ENCODE measurements around the gene RNF169.

The RNF169 gene

DNA sequence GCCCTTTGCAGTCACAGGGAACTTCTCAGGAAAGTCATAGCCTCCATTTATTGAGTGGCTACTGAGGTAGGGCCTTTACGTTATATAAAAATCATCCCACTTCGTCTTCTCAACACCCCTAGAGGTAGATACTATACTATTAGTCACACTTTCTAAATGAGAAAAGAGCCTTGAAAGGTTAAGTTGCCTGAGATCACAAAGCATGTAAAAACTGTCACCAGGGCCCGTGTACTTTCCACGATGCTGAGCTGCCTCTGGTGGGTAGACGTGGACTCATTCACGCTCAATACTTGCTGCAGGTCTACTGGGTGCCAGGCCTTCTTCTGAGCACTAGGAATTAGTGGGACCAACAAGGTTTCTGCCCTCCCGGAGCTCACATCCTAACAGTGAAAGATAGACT, 33.7 kb upstream of the RNF169 start:
- peaks cover 11% of the 10 kb centered on the region for H3K4me1 ChIP-seq (ENCODE audit: control insufficient read depth, insufficient read depth, low read length)
- H3K9ac ChIP-seq (ENCODE audit: low read length), result no peak overlapping the region
- H3K36me3 ChIP-seq (ENCODE audit: control insufficient read depth, insufficient read depth, low read length), result no peaks in the 10 kb centered on the region
- no peak overlapping the region for H3K27ac ChIP-seq (ENCODE audit: low read depth, low read length)
- no peaks in the 10 kb centered on the region for H3K9me3 ChIP-seq (ENCODE audit: control insufficient read depth, insufficient read depth, low read depth, low read length)
- no peak overlapping the region for H3K4me3 ChIP-seq (ENCODE audit: low read depth, low read length)
- H3K27me3 ChIP-seq (ENCODE audit: control insufficient read depth, insufficient read depth, low read length), result no peaks in the 10 kb centered on the region

DNA sequence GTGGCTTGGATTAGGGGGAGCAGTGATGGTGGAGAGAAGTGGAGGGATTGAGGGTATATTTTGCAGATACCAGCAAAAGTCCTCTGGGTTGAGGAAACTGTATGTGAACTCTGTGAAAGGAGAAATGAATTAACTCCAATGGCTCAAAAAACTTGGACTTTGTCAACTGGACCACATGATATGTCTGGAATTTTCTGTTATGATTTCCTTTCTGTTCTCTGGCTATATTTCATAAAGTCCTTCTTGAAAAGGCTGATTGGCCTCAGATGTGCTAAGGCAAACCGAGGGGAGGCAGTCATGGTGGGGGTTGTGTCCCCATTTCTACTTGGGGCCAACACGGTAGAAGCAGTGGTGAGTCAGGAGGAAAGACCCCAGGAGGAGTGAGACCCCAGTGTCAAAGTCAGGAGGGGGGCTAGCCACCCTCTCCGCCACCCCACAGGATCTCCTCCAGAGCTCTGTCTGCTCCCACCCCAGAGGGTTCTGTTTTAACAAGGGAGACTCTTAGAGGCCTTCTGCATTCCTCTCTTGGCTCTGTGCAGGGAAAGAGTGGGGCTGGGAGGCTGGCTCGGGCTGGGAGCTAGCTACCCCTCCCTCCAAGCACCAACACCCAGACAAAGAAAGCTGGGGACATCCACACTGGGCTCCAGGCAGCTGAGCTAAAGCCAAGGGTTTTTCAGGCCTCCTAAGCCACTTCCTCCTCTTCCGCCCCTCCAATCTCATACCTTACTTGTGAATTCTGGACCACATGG, 31.3 kb upstream of the RNF169 start:
- Histone ChIP-seq H3K36me3 (ENCODE audit: control insufficient read depth, insufficient read depth, low read length) (no peaks in the 10 kb centered on the region), H3K27me3 (ENCODE audit: control insufficient read depth, insufficient read depth, low read length) (0 out of 2 replicates have a peak, but pooled peaks cover 3% of the 10 kb centered on the region), H3K4me3 (ENCODE audit: low read depth, low read length) (no peak overlapping the region), H3K27ac (ENCODE audit: low read depth, low read length) (no peak overlapping the region), H3K9me3 (ENCODE audit: control insufficient read depth, insufficient read depth, low read depth, low read length) (no peaks in the 10 kb centered on the region), H3K4me1 (ENCODE audit: control insufficient read depth, insufficient read depth, low read length) (peaks cover 12% of the 10 kb centered on the region), H3K9ac (ENCODE audit: low read length) (no peak overlapping the region)

GRCh38 chr11:74719011-74719410, 29.6 kb upstream of the RNF169 start:
- Histone ChIP-seq H3K27ac (ENCODE audit: low read depth, low read length) (no peak overlapping the region), H3K4me1 (ENCODE audit: control insufficient read depth, insufficient read depth, low read length) (peaks cover 12% of the 10 kb centered on the region), H3K27me3 (ENCODE audit: control insufficient read depth, insufficient read depth, low read length) (peaks cover 8% of the 10 kb centered on the region; the same call in 1 of the 2 replicates), H3K9ac (ENCODE audit: low read length) (no peak overlapping the region), H3K4me3 (ENCODE audit: low read depth, low read length) (no peak overlapping the region), H3K36me3 (ENCODE audit: control insufficient read depth, insufficient read depth, low read length) (no peaks in the 10 kb centered on the region), H3K9me3 (ENCODE audit: control insufficient read depth, insufficient read depth, low read depth, low read length) (no peaks in the 10 kb centered on the region)

- Histone ChIP-seq H3K9ac (ENCODE audit: low read length) (no peak overlapping the region), H3K4me1 (ENCODE audit: control insufficient read depth, insufficient read depth, low read length) (peaks cover 12% of the 10 kb centered on the region), H3K36me3 (ENCODE audit: control insufficient read depth, insufficient read depth, low read length) (no peaks in the 10 kb centered on the region), H3K4me3 (ENCODE audit: low read depth, low read length) (no peak overlapping the region), H3K27me3 (ENCODE audit: control insufficient read depth, insufficient read depth, low read length) (peaks cover 21% of the 10 kb centered on the region), H3K27ac (ENCODE audit: low read depth, low read length) (no peak overlapping the region), H3K9me3 (ENCODE audit: control insufficient read depth, insufficient read depth, low read depth, low read length) (no peaks in the 10 kb centered on the region)
Observed at GRCh38 chr11:74720596-74721478, 27.8 kb upstream of the RNF169 start.

- peaks cover 12% of the 10 kb centered on the region for H3K4me1 ChIP-seq (ENCODE audit: control insufficient read depth, insufficient read depth, low read length)
- no peak overlapping the region for H3K27ac ChIP-seq (ENCODE audit: low read depth, low read length)
- H3K4me3 ChIP-seq (ENCODE audit: low read depth, low read length), result no peak overlapping the region
- no peaks in the 10 kb centered on the region for H3K36me3 ChIP-seq (ENCODE audit: control insufficient read depth, insufficient read depth, low read length)
- no peak overlapping the region for H3K9ac ChIP-seq (ENCODE audit: low read length)
- peaks cover 27% of the 10 kb centered on the region for H3K27me3 ChIP-seq (ENCODE audit: control insufficient read depth, insufficient read depth, low read length)
- H3K9me3 ChIP-seq (ENCODE audit: control insufficient read depth, insufficient read depth, low read depth, low read length), result no peaks in the 10 kb centered on the region
Observed at GRCh38 chr11:74721479-74721835, 27.2 kb upstream of the RNF169 start.

GRCh38 chr11:74723511-74723910, 25.1 kb upstream of the RNF169 start:
- Histone ChIP-seq H3K9me3 (ENCODE audit: control insufficient read depth, insufficient read depth, low read depth, low read length) (no peaks in the 10 kb centered on the region), H3K4me3 (ENCODE audit: low read depth, low read length) (no peak overlapping the region), H3K27ac (ENCODE audit: low read depth, low read length) (no peak overlapping the region), H3K9ac (ENCODE audit: low read length) (no peak overlapping the region), H3K36me3 (ENCODE audit: control insufficient read depth, insufficient read depth, low read length) (no peaks in the 10 kb centered on the region), H3K4me1 (ENCODE audit: control insufficient read depth, insufficient read depth, low read length) (peaks cover 12% of the 10 kb centered on the region), H3K27me3 (ENCODE audit: control insufficient read depth, insufficient read depth, low read length) (peaks cover 47% of the 10 kb centered on the region)

GRCh38 chr11:74725701-74726100, 22.9 kb upstream of the RNF169 start:
- H3K36me3 ChIP-seq (ENCODE audit: control insufficient read depth, insufficient read depth, low read length), result no peaks in the 10 kb centered on the region
- H3K4me1 ChIP-seq (ENCODE audit: control insufficient read depth, insufficient read depth, low read length), result peaks cover 15% of the 10 kb centered on the region
- H3K4me3 ChIP-seq (ENCODE audit: low read depth, low read length), result no peak overlapping the region
- H3K9ac ChIP-seq (ENCODE audit: low read length), result no peak overlapping the region
- H3K27ac ChIP-seq (ENCODE audit: low read depth, low read length), result no peak overlapping the region
- H3K9me3 ChIP-seq (ENCODE audit: control insufficient read depth, insufficient read depth, low read depth, low read length), result no peaks in the 10 kb centered on the region
- peaks cover 68% of the 10 kb centered on the region for H3K27me3 ChIP-seq (ENCODE audit: control insufficient read depth, insufficient read depth, low read length)

DNA sequence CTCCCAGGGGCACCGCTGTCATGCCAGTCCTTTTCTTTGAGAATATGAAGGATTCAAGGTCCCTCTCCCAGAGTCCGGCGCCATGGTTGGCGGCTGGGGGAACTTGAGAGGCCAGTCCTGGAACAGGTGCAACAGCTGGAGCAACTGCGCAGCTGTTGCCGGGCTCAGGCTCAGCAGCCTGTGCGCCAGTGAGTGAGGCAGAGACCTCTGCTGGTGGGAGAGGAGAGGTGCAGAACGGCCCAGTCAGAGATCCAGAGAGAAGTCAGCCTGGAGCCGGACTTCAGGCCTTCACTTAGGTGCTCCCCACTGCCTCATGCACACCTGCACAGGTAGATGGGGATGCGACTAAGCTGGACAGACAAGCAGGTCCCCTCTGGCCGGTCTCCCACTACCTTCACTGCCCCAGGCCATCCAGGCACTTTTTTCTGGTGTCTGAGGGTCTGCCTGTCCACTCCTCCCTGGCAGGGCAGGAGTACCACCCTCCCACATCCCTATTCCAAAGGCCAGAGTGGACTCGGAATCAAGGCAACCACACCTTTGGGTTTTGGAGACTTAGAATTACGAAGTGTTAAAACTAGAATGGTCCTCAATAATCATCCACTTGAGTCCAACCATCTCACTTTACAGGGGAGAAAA, 22.0 kb upstream of the RNF169 start:
- peaks cover 75% of the 10 kb centered on the region for H3K27me3 ChIP-seq (ENCODE audit: control insufficient read depth, insufficient read depth, low read length)

GRCh38 chr11:74729397-74729796, 19.3 kb upstream of the RNF169 start:
- peaks cover 94% of the 10 kb centered on the region for H3K27me3 ChIP-seq (ENCODE audit: control insufficient read depth, insufficient read depth, low read length)
- H3K9ac ChIP-seq (ENCODE audit: low read length), result no peak overlapping the region

More for the DNA sequence above, 22.0 kb upstream of the RNF169 start:
- Histone ChIP-seq H3K4me3 (ENCODE audit: low read depth, low read length) (no peak overlapping the region), H3K9me3 (ENCODE audit: control insufficient read depth, insufficient read depth, low read depth, low read length) (no peaks in the 10 kb centered on the region), H3K36me3 (ENCODE audit: control insufficient read depth, insufficient read depth, low read length) (no peaks in the 10 kb centered on the region), H3K4me1 (ENCODE audit: control insufficient read depth, insufficient read depth, low read length) (0 out of 2 replicates have a peak, but pooled peaks cover 10% of the 10 kb centered on the region), H3K9ac (ENCODE audit: low read length) (no peak overlapping the region), H3K27ac (ENCODE audit: low read depth, low read length) (no peak overlapping the region)

DNA sequence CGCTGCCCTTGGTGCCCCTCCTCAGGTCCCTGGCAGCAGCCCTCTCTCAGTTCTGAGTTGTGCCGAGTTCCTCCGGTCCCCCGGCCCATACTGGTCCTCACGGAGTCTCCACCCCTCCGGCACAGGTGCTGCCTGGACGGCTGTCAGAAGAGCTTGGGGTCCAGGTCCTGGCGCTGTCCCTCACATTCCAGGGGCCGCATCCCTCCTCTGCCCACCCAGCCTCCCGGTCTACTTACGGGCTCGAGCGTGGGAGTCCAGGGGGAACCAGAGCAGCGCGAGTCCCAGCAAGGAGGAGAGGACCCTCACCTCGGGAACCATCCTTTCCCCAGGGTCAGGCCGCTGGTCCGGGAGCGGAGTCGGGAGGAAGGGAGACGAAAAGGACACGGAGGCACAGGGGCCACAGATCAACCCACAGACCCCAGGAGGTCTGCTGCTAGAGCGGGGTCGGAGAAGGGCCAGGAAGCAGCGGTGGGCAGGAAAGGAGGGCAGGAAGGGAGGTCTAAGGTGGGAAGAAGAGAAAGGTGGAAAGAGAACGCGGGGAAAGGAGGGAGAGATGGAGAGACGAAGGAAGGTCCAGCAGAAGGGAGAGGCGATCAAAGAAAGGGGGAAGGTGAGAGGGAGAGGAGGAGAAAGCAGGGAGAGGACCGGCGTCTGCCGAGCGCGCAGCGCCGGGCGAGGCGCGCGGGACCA, 17.9 kb upstream of the RNF169 start:
- H3K9ac ChIP-seq (ENCODE audit: low read length), result no peak overlapping the region
- peaks cover 91% of the 10 kb centered on the region for H3K27me3 ChIP-seq (ENCODE audit: control insufficient read depth, insufficient read depth, low read length)
- H3K36me3 ChIP-seq (ENCODE audit: control insufficient read depth, insufficient read depth, low read length), result no peaks in the 10 kb centered on the region
- peak overlapping the region; percentile 59 for H3K4me3 ChIP-seq (ENCODE audit: low read depth, low read length)
- H3K27ac ChIP-seq (ENCODE audit: low read depth, low read length), result no peak overlapping the region
- H3K9me3 ChIP-seq (ENCODE audit: control insufficient read depth, insufficient read depth, low read depth, low read length), result no peaks in the 10 kb centered on the region
- H3K4me1 ChIP-seq (ENCODE audit: control insufficient read depth, insufficient read depth, low read length), result 0 out of 2 replicates have a peak, but pooled peaks cover 10% of the 10 kb centered on the region

More at GRCh38 chr11:74729397-74729796, 19.3 kb upstream of the RNF169 start:
- Histone ChIP-seq H3K36me3 (ENCODE audit: control insufficient read depth, insufficient read depth, low read length) (no peaks in the 10 kb centered on the region), H3K27ac (ENCODE audit: low read depth, low read length) (no peak overlapping the region), H3K4me3 (ENCODE audit: low read depth, low read length) (no peak overlapping the region), H3K4me1 (ENCODE audit: control insufficient read depth, insufficient read depth, low read length) (0 out of 2 replicates have a peak, but pooled peaks cover 10% of the 10 kb centered on the region), H3K9me3 (ENCODE audit: control insufficient read depth, insufficient read depth, low read depth, low read length) (no peaks in the 10 kb centered on the region)

Measured in HUES6 (cell line).